ENCODE data around the gene PCLO.
A peak's percentile ranks its signal among the peaks of the same experiment; 100 is the strongest.

PCLO gene

GRCh38 chr7:82810558-82811259 is 352.0 kb downstream of the PCLO start:
- TF ChIP-seq GATA2 (IDR thresholded peaks at IDR 0.05; ENCODE audit: low read depth, low read length) (no peak), GATA3 (IDR thresholded peaks at IDR 0.05; ENCODE audit: low read depth, low read length) (peak; percentile 17; the same call in 1 of the 2 replicates)

DNA sequence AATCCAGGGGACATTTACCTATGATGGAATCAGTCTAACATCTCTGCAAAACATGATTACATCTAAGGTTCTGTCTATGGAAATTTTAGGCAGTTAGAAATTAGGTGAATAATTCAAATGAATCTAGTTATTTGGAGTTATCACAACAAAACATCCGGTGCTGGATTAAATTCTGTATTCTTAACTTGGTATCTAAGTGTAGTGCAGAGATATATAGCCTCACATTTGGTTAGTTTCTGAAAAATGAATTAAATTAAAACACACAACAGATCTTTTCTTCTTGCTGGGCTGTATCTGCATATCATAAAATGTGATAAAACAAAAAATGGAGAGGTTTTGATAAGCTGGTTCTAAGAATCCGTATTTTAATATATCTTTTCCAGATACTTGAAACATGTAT is 354.1 kb downstream of the PCLO start:
- TF ChIP-seq GATA2 (IDR thresholded peaks at IDR 0.05; ENCODE audit: low read depth, low read length) (no peak), GATA3 (IDR thresholded peaks at IDR 0.05; ENCODE audit: low read depth, low read length) (no peak)

GRCh38 chr7:82805527-82805960 is 357.1 kb downstream of the PCLO start:
- TF ChIP-seq GATA2 (IDR thresholded peaks at IDR 0.05; ENCODE audit: low read depth, low read length): peak; percentile 32; the same call in 1 of the 2 replicates
- no peak for TF ChIP-seq GATA3 (IDR thresholded peaks at IDR 0.05; ENCODE audit: low read depth, low read length)

- TF ChIP-seq GATA3 (IDR thresholded peaks at IDR 0.05; ENCODE audit: low read depth, low read length) (no peak), GATA2 (IDR thresholded peaks at IDR 0.05; ENCODE audit: low read depth, low read length) (no peak)
These were observed 359.3 kb downstream of the PCLO start for GRCh38 chr7:82803411-82803810.

DNA sequence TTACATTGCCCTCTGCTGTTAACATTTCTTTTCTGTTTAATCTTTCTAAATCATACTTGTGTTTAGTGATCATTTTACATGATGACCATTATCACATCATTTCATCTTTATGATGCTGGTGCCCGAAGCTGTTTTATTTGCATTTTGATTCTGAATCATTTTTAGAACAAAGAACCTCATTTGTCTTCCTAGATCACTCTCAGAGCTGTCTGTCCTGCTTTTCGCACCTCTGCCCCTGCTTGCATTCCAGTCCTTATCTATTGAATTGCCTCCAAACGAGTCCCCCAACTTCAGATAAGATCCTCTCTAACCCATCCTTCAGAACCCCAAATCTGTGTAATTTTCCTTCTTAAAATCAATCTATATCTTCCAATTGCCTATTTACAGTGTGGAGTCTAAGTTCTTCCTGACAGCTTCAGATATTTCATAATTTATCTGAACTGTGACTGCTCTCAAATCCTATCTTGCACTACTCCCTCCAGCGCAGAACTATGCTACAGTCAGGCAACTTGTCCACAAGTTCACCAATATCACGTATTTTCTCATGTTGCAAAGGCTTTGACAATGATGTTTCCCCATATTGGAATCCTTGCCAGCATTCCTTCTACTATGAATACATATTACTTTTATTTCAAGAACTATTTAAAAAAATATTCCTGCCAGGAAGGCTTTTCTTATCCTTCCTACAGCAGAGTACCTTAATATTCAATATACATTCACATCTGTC is 372.6 kb downstream of the PCLO start:
- TF ChIP-seq GATA3 (IDR thresholded peaks at IDR 0.05; ENCODE audit: low read depth, low read length) (no peak), GATA2 (IDR thresholded peaks at IDR 0.05; ENCODE audit: low read depth, low read length) (no peak)

GRCh38 chr7:82778021-82778420 is 384.7 kb downstream of the PCLO start:
- TF ChIP-seq GATA2 (IDR thresholded peaks at IDR 0.05; ENCODE audit: low read depth, low read length) (no peak), GATA3 (IDR thresholded peaks at IDR 0.05; ENCODE audit: low read depth, low read length) (no peak)

DNA sequence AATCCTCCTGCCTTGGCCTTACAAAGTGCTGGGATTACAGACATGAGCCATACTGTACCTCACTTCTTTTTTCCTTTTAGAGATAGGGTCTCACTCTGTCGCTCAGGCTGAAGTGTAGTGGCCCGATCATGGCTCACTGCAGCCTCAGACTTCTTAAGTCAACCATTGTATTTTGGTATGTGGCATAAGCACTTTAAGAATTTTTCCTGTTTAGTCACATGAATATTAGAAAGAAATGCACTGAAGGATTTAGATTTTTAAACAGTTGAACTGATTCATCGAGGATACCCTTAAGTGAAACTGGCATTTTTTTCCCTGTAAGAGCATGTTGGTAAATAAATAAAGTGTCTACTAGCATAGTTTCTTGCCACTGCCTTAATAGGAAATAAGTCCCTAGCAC is 399.8 kb downstream of the PCLO start:
- no peak for TF ChIP-seq GATA2 (IDR thresholded peaks at IDR 0.05; ENCODE audit: low read depth, low read length)
- TF ChIP-seq GATA3 (IDR thresholded peaks at IDR 0.05; ENCODE audit: low read depth, low read length): no peak

GRCh38 chr7:82760831-82761230 is 401.9 kb downstream of the PCLO start:
- TF ChIP-seq GATA3 (IDR thresholded peaks at IDR 0.05; ENCODE audit: low read depth, low read length): no peak
- no peak for TF ChIP-seq GATA2 (IDR thresholded peaks at IDR 0.05; ENCODE audit: low read depth, low read length)

DNA sequence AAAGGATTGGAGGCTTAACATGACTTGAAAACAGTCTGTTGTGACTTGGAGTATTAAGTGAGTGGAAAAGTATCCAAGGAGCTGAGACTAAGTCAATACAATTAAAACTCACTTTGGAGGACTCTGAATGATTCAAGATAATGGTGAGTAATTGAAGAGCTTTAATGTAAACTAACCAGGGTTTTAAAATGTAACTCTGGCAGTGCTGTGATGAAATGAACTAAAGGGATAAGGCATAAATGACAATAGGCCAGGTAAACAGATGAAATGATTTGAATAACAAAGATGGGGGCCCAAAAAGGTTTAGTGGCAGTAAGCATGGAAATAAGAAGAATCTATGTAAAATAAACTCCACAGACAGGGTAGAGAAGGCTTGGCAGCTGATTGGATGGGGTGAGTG is 402.6 kb downstream of the PCLO start:
- TF ChIP-seq GATA3 (IDR thresholded peaks at IDR 0.05; ENCODE audit: low read depth, low read length): no peak
- TF ChIP-seq GATA2 (IDR thresholded peaks at IDR 0.05; ENCODE audit: low read depth, low read length): no peak

DNA sequence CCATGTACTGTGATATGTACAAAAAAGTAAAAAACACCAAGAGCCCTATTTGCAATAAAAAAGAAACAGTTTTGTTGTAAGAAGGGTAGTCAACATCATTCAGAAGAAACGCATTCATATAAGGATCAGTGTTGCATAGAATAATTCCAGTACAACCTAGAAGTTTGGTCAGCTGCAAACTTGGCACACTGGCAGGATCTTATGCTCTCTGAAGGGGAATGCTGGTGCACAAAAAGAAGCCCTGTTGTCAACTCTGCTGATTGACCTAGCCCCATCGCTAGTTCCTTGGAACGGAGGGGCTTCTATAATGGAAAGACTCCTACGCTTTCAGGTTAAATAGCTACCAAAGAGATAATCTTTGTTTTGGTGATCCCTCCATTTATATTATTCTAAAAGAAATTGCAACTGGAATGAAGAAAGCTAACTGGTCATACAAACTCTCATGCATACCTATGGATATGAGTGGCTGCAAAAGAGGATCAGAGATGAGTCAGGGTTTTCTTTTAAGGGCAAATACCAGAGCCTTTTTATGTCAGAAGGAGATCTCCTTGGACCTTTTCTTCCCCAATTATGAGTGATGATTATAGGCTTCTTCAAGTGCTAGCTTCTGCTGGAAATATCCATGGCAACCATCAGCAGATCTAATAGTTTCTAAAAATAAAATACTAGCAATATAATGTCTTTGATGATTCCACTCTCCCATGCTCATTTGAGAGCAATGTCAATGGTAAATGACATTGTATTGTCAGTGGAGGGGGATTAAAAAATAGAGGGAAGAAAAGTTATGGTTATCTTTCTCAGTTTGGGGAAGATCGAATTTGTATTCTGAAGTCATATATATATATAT is 406.8 kb downstream of the PCLO start:
- no peak for TF ChIP-seq GATA2 (IDR thresholded peaks at IDR 0.05; ENCODE audit: low read depth, low read length)
- no peak for TF ChIP-seq GATA3 (IDR thresholded peaks at IDR 0.05; ENCODE audit: low read depth, low read length)

DNA sequence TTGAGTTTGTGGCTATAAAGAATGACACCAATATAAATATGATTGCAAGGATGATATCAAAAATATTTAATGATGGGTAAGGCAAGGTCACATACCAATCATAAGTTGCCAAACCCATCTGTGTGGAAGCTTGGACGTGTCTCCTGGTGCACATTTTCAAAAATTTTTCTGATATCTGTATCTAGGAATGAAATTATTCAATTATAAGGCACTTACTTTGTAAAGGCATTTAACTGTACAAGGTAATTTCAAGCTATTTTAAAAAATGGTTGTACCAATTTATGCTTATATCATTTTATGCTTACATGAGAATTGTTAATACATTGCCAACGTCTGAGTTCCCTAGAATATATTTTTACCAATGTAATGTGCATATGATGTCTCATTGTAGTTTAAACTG is 412.7 kb downstream of the PCLO start:
- TF ChIP-seq GATA2 (IDR thresholded peaks at IDR 0.05; ENCODE audit: low read depth, low read length) (no peak), GATA3 (IDR thresholded peaks at IDR 0.05; ENCODE audit: low read depth, low read length) (no peak)

DNA sequence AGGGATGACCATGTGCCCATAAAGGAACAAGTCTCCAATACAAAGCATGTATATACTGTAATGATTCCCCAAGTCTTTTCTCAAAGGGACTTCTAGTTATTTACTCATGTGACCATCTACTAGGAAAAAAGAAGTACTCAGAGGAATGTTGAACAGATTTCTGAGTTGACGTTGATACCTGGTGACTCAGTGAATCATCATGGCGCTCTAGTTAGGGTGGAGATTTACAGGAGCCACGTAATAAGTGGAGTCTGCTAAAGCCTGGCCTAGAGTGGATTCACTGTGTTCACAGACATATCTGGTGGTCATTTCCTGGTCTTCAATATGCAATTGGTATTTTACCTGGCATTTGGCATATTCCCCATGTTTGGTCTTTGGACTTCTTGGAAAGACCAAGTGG is 416.9 kb downstream of the PCLO start:
- TF ChIP-seq GATA3 (IDR thresholded peaks at IDR 0.05; ENCODE audit: low read depth, low read length): no peak
- no peak for TF ChIP-seq GATA2 (IDR thresholded peaks at IDR 0.05; ENCODE audit: low read depth, low read length)

GRCh38 chr7:82745117-82745516 is 417.6 kb downstream of the PCLO start:
- TF ChIP-seq GATA3 (IDR thresholded peaks at IDR 0.05; ENCODE audit: low read depth, low read length) (no peak), GATA2 (IDR thresholded peaks at IDR 0.05; ENCODE audit: low read depth, low read length) (no peak)

DNA sequence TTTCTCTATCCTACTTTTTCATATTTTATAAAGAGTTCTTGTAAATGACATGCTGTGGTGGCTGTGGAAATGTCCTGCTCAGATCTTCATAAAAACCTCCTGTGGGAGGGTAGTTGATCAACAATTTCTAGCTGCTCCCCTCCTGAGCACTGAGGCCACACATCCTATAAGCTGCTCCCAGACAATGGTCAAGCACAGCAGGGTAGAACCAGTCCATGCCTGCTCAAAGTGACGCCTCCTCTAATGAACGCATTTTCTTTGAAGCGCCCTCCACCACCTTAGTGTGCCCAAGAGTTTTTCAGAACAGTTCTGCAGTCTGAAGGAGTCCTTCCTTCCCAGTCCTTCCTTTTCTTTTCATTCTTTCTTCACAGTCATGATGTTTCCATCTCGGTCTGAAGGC is 420.5 kb downstream of the PCLO start:
- TF ChIP-seq GATA3 (IDR thresholded peaks at IDR 0.05; ENCODE audit: low read depth, low read length): no peak
- TF ChIP-seq GATA2 (IDR thresholded peaks at IDR 0.05; ENCODE audit: low read depth, low read length): no peak

Measured in SH-SY5Y (cell line).